ENCODE data around the gene AEBP1. TPM values are rescaled to one million over a fixed set of nuclear protein-coding genes. Genes with fewer than 3 reads are reported as not detected.

AEBP1 gene
- total and polyA plus RNA-seq, 2 of the 4 experiments (the other 2 are of a cell fraction), result 1.1 to 5.7 TPM

DNA sequence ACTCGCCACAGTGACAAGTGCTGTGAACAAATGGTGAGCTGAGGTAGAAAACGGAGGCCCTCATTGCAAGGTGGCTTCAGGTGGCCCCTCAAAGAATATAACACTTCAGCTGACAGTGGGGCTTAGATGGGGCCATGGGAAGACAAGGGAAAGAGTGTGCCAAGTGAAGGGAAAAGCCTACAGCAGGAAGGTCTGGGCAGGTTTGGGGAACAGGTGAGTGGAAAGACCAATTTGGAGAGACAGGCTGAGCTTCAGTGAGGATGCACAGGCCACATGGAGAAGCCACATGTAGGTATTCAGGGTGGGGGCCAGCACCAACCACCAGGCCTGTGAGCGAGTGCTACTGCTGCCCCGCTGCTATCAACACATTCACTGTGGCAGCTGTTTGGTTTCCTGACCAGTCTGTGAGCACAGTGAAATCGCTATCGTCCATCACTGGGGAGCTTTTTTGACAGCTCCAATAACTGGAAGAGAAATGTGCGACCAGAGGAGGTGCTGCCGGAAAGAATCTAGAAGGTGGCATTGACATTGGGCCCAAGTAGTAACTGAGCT, 15.8 kb downstream of the AEBP1 start:
- Histone ChIP-seq H4K8ac (ENCODE audit: low read depth in 2 of 2, low read length in 2 of 2) (no peak overlapping the region), H3K23ac (ENCODE audit: low read depth, low read length) (no peak overlapping the region), H2BK15ac (ENCODE audit: low read depth, low read length) (no peak overlapping the region), H3K36me3 (ENCODE audit: control insufficient read depth, insufficient read depth, low read length) (peaks cover 38% of the 10 kb centered on the region), H4K5ac (ENCODE audit: low read depth, low read length) (no peak overlapping the region), H3K4me1 (ENCODE audit: control insufficient read depth, insufficient read depth, low read length) (peaks cover 6% of the 10 kb centered on the region), H2AK9ac (replicated peaks; ENCODE audit: low read depth, low read length, poor library complexity) (peak overlapping the region; percentile 15), H3K4me2 (ENCODE audit: low read depth, low read length) (no peak overlapping the region), H3K27ac (ENCODE audit: insufficient read depth, low read length) (no peak overlapping the region), H3K9me1 (ENCODE audit: insufficient read depth, low read length) (peaks cover 16% of the 10 kb centered on the region), H3K4ac (ENCODE audit: low read depth, low read length) (no peak overlapping the region), H3K9ac (ENCODE audit: low read depth, low read length) (no peak overlapping the region), H2BK120ac (ENCODE audit: low read depth, low read length) (no peak overlapping the region), H3K9me3 (ENCODE audit: control insufficient read depth, insufficient read depth, low read length) (no peaks in the 10 kb centered on the region), H3K27me3 (ENCODE audit: control insufficient read depth, insufficient read depth, low read length) (no peaks in the 10 kb centered on the region), H2BK5ac (ENCODE audit: low read depth, low read length, poor library complexity, severe bottlenecking) (no peak overlapping the region), H4K20me1 (ENCODE audit: insufficient read depth, low read length) (no peaks in the 10 kb centered on the region; the same call in 1 of the 2 replicates), H4K91ac (ENCODE audit: insufficient read depth, low read depth, low read length) (no peak overlapping the region), H2AFZ (replicated peaks; ENCODE audit: low read length, poor library complexity) (no peak overlapping the region), H2AK5ac (ENCODE audit: low read depth, low read length) (no peak overlapping the region), H3K56ac (ENCODE audit: extremely low read depth, insufficient read depth, low read length) (no peak overlapping the region), H3K18ac (ENCODE audit: low read depth, low read length) (no peak overlapping the region), H3K4me3 (ENCODE audit: insufficient read depth, low read depth, low read length) (no peak overlapping the region), H3K14ac (replicated peaks; ENCODE audit: low read depth, low read length) (no peak overlapping the region), H3K79me1 (ENCODE audit: low read depth in 1 of 2, low read length in 2 of 2) (peaks cover 17 to 52% of the 10 kb centered on the region in 2 experiments), H2BK20ac (ENCODE audit: low read depth, low read length) (no peak overlapping the region)
- DNase-seq (no peak), ATAC-seq (ENCODE audit: low read depth) (no peak)
- in situ Hi-C loops (cut with MboI; ENCODE audit: low sequenced_read_pairs) (loop anchor here (10.0 kb wide), 1 partner anchor 75 kb away; no protein-coding TSS in a partner anchor), intact Hi-C loops (cut with micrococcal nuclease) (no loop called here), dilution Hi-C loops (cut with HindIII; ENCODE audit: low sequenced_read_pairs, unreplicated experiment) (no loop called here)
- ChIA-PET CTCF (no interaction called here), POLR2A (ENCODE audit: unreplicated experiment) (no interaction called here)
- 81% methylated on average over 4 of the region's 8 CpGs; no CpG with 5 or more reads in 1 of the 2 experiments for whole genome bisulfite sequencing, 2 experiments (ENCODE audit: extremely low coverage in 2 of 2, insufficient read length in 1 of 2)
- BruUV-seq (replicated peaks), result no TSS peak
- TF ChIP-seq MXI1 (IDR thresholded peaks at IDR 0.05; ENCODE audit: borderline replicate concordance, low read depth, low read length) (no peak), POLR2A (IDR thresholded peaks at IDR 0.05; ENCODE audit: low read depth, low read length) (no peak), SMC3 (IDR thresholded peaks at IDR 0.05; ENCODE audit: low read depth, low read length) (no peak), FOS (IDR thresholded peaks at IDR 0.05; ENCODE audit: low read depth, low read length) (no peak)
- TF ChIP-seq, protein P1, sequence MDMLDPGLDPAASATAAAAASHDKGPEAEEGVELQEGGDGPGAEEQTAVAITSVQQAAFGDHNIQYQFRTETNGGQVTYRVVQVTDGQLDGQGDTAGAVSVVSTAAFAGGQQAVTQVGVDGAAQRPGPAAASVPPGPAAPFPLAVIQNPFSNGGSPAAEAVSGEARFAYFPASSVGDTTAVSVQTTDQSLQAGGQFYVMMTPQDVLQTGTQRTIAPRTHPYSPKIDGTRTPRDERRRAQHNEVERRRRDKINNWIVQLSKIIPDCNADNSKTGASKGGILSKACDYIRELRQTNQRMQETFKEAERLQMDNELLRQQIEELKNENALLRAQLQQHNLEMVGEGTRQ (IDR thresholded peaks at IDR 0.05; ENCODE audit: low read depth, low read length), result no peak
